ENCODE results near the gene CDPF1.
"Not testable (repeated sequence)": the region's sequence is repeated elsewhere in the genome, so short reads cannot be mapped to it uniquely, and the experiment has no call there.

Gene CDPF1

DNA sequence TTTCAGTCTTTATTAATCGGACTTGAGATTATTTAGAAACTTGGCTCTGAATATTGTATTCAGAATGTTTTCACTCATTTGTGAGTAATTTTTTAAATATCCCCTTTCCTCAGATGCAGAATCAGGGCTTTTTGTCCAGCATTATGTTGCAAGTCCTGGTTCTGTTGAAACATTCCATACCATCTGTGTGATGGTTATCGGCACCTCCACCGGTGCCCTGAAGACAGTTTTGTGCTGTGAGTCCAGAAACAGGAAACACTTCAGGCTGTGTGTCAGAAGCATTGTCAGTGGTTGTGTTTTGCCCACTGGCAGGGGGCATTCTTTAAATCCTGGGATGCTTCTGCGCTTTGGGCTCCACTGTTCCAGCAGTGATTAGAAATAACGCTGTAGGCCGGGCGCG is 20.4 kb downstream of the CDPF1 start:
- ATAC-seq (no peak), DNase-seq (no peak)
- H3K27me3 Mint-ChIP-seq: no peaks in the 10 kb centered on the region
- no peak overlapping the region for H3K4me3 Mint-ChIP-seq
- H3K9me3 Mint-ChIP-seq: no peaks in the 10 kb centered on the region
- no peak overlapping the region for H3K27ac Mint-ChIP-seq
- no peaks in the 10 kb centered on the region for H3K4me1 Mint-ChIP-seq

DNA sequence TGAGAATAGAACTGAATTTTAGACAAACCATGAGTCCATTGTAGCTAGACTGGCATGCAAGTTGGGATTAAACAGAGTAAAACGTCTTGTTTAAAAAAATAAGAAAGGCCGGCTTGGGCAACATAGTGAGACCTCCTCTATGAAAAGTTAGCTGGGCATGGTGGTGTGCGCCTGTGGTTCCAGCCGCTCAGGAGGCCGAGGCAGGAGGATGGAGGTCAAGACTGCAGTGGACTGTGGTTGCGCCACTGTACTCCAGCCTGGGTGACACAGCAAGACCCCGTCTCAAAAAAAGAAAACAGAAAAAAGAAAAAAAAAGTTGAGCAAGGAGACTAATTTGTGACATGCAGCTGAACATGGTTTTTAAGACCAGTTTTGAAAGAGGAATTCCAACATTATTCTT is 23.5 kb downstream of the CDPF1 start:
- Mint-ChIP-seq H3K27me3 (no peaks in the 10 kb centered on the region), H3K9me3 (no peaks in the 10 kb centered on the region), H3K27ac (no peak overlapping the region), H3K4me3 (no peak overlapping the region), H3K4me1 (no peaks in the 10 kb centered on the region)
- ATAC-seq: no peak
- DNase-seq: no peak

DNA sequence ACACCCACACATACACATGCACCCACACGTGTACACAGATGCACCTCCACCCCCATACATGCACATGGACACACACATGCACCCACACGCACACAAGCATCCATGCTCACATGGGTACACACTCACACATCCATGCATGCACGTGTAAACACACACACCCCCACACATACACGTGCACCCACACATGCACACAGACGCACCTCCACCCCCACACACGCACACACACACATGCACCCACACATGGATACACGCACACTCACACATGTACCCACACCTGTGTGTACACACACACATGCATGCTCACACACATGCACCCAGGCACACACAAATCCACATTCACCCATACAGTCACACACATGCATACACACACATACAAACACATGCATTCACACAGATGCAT is 24.5 kb downstream of the CDPF1 start:
- Mint-ChIP-seq H3K9me3 (no peaks in the 10 kb centered on the region), H3K4me3 (no peak overlapping the region), H3K4me1 (peaks cover 8% of the 10 kb centered on the region), H3K27ac (no peak overlapping the region), H3K27me3 (no peaks in the 10 kb centered on the region)
- ATAC-seq (no peak), DNase-seq (no peak)

DNA sequence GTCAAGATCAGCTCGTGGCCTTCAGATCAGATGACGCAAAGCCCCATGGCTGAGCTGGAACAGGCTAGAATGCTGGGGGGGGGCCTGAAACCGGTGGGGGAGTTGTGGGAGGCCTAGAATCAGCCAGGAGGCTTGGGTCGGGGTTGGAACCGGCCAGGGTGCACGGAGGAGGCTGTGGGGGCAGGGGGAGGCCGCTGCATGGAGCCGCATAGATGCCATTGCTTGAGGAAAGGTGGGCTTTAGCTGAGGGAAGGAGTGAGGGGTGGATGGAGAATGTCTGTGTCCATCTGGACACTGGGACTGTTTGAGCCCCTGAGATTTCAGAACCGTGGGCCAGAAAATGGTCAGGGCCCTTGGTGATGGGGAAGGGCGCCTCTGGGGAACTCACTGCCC is 25.2 kb downstream of the CDPF1 start:
- H3K27me3 Mint-ChIP-seq: no peaks in the 10 kb centered on the region
- H3K27ac Mint-ChIP-seq: no peak overlapping the region
- H3K4me1 Mint-ChIP-seq: peaks cover 12% of the 10 kb centered on the region
- H3K4me3 Mint-ChIP-seq: no peak overlapping the region
- ATAC-seq (no peak), DNase-seq (no peak)
- H3K9me3 Mint-ChIP-seq: no peaks in the 10 kb centered on the region

DNA sequence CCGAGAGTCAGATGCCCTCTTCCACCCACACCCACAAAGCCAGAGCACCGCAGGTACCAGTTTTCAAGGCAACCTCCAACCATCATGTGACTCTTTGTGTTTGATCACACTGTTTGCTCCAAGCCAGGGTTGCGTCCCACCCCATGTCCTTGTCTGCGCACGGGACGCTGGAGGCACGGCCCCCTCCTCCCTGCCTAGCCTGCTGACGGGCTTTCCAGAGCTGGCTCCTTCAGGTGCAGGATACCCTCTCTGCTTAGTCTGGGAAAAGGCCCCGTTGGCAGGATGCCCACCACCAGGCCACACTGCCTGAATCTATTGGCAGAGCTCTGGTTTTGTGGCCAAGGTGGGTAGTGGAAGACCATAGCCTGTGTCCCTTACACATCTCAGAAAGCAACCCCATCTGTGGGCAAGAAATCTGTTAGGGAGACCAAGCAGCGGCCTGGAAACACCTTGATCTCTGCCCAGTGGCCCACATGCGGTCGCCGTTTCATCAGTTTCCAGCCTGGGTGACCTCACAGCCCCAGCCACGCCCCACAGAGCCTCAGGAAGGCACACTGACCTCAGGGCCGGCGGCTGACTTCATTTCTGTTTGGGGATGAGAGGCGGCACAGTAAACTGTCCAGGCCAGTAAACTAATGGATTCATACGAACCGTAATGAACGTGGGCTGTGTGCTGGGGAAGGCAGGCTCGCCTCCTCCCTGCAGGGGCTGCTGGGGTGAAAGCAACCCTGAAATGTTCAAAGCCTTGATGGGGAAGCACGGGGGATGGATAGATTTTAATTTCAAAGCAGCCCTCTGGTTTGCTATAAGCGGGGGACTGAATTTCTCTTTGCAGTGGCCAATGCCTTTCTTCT is 25.8 kb downstream of the CDPF1 start:
- Mint-ChIP-seq H3K27me3 (no peaks in the 10 kb centered on the region), H3K4me3 (no peak overlapping the region), H3K4me1 (peaks cover 18% of the 10 kb centered on the region), H3K27ac (peak overlapping the region in 1 of 2 donors; percentile 63), H3K9me3 (no peaks in the 10 kb centered on the region)
- DNase-seq: no peak
- no peak for ATAC-seq

DNA sequence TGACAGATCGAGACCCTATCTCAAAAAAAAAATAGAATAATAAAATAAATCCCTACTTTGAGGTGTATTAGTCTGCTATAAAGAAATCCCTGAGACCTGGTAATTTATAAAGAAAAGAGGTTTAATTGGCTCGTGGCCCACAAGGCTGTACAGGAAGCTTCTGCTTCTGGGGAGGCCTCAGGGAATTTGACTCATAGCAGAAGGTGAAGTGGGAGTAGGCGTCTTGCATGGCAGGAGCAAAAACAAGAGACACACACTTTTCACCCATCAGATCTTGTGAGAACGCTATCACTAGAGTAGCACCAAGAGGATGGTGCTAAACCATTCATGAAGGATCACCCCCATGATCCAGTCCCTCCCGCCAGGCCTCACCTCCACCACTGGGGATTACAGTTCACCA is 29.2 kb downstream of the CDPF1 start:
- ATAC-seq: no peak
- Mint-ChIP-seq H3K27ac (no peak overlapping the region), H3K27me3 (no peaks in the 10 kb centered on the region), H3K4me3 (no peak overlapping the region), H3K9me3 (no peaks in the 10 kb centered on the region), H3K4me1 (peaks cover 19% of the 10 kb centered on the region)
- no peak for DNase-seq

DNA sequence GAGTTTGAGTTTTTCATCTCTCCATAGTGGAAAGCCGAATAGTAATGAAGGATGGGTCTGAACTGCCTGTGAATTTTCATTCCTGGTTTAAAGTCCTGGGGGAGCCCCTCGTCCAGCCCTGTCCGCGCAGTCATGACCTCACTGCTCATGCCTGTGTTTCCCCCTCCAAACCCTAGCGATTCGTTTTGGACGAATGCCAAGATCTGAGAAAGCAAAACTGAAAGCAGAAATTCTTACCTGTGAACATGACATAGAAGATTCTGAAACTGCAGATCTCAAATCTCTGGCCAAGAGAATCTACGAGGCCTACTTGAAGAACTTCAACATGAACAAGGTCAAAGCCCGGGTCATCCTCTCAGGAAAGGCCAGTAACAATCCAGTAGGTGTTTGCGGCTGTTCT is 30.5 kb downstream of the CDPF1 start:
- Mint-ChIP-seq H3K27ac (no peak overlapping the region), H3K9me3 (no peaks in the 10 kb centered on the region), H3K27me3 (no peaks in the 10 kb centered on the region), H3K4me3 (no peak overlapping the region), H3K4me1 (peaks cover 19% of the 10 kb centered on the region)
- DNase-seq (no peak), ATAC-seq (no peak)

DNA sequence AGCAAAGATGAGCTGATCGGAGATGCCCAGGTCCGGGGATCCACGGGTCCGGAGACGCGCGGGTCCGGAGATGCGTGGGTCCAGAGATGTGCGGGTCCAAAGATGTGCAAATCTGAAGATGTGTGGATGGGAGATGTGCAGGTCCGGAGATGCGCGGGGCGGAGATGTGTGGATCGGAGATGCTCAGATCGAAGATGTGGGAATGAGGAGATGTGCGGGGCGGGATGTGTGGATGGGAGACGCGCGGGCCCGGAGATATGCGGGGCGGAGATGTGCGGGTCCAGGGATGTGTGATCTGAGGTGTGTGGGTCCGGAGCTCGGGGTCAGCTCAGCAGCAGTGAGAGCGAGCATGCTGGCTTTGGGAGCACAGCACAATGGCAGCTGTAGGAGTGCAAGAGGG is 35.5 kb downstream of the CDPF1 start:
- Mint-ChIP-seq H3K9me3 (peaks cover under 1 to 2% of the 10 kb centered on the region in 2 donors), H3K27me3 (no peaks in the 10 kb centered on the region), H3K4me1 (peaks cover 5% of the 10 kb centered on the region), H3K4me3 (no peak overlapping the region), H3K27ac (no peak overlapping the region)
- ATAC-seq: no peak
- no peak for DNase-seq

DNA sequence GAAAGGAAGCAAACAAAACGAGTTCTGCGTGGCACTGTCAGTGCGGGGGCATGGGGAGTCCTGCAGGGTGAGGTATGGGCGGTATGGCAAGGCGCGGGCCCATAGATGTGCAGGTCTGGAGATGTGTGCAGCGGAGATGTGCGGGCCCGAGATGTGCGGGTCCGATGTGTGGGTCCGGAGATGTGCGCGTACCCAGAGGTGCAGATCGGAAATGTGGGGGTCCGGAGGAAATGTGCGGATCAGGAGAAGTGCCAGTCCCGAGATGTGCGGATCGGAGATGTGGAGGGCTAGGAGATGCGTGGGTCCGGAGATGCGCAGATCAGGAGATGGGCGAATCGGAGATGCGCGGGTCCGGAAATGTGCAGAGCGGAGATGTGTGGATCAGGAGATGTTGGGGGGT is 35.9 kb downstream of the CDPF1 start:
- peaks cover under 1% of the 10 kb centered on the region for H3K4me1 Mint-ChIP-seq
- no peaks in the 10 kb centered on the region for H3K27me3 Mint-ChIP-seq
- no peak overlapping the region for H3K4me3 Mint-ChIP-seq
- no peak for ATAC-seq
- no peak for DNase-seq
- peak overlapping the region; percentile 27 to 88 for H3K27ac Mint-ChIP-seq
- peaks cover 5 to 7% of the 10 kb centered on the region in 2 donors for H3K9me3 Mint-ChIP-seq

DNA sequence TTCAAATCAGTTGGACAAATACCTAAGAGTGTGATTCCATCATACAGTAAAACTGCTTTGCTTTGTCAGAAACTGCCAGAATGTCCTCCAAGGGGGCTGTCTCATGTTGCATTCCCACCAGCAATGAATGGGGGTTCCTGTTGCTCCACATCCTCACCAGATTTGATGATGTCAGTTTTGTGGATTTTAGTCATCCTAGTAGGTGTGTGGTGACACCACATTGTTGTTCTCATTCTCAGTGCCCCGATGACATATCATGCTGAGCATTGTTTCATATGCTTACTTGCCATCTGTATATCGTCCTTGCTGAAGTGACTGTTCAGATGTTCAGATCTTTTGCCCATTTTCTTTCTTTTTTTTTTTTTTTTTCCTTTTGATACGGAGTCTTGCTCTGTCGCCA is 37.0 kb downstream of the CDPF1 start:
- ATAC-seq (peak; percentile 95), DNase-seq (peak in 1 of 2 donors; percentile 38)
- Mint-ChIP-seq H3K4me3 (no peak overlapping the region), H3K9me3 (peaks cover 13 to 16% of the 10 kb centered on the region in 2 donors), H3K27ac (no peak overlapping the region), H3K4me1 (no peaks in the 10 kb centered on the region), H3K27me3 (no peaks in the 10 kb centered on the region)

DNA sequence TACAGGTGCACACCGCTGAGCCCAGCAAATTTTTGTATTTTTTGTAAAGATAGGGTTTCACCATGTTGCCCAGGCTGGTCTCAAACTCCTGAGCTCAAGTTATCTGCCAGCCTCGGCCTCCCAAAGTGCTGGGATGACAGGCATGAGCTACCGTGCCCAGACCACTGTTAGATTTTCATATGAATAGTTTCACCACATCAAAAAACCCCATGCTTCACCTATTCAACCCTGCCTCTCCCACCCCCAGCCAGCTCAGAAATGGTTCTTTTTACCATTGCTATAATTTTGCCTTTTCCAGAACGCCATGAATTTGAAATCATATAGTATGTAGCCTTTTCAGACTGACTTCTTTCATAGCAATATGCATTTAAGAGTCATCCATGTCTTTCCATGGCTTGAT is 37.9 kb downstream of the CDPF1 start:
- Mint-ChIP-seq H3K4me1 (no peaks in the 10 kb centered on the region), H3K27me3 (no peaks in the 10 kb centered on the region), H3K27ac (no peak overlapping the region), H3K9me3 (peaks cover 13 to 16% of the 10 kb centered on the region in 2 donors), H3K4me3 (no peak overlapping the region)
- ATAC-seq (peak; percentile 72), DNase-seq (peak in 1 of 2 donors; percentile 24)

DNA sequence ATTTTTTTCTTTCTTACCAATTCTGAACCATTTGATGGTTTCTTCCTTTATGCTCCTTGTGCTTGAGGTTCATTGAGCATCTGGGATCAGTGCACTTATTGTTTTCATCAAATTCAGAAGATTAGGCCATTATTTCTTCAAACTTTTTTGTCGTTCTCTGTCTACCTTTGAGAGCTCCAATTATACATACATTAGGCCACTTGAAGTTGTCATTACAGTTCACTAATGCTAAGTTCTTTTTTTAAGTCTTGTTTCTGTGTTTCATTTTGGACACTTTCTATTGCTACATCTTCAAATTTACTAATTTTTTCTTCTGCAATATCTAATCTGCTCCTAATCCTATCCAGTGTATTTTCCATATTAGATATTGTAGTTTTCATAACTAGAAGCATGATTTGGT is 40.8 kb downstream of the CDPF1 start:
- ATAC-seq (no peak), DNase-seq (no peak)
- no peak overlapping the region for H3K4me3 Mint-ChIP-seq
- no peak overlapping the region for H3K27ac Mint-ChIP-seq
- H3K27me3 Mint-ChIP-seq: no peaks in the 10 kb centered on the region
- no peaks in the 10 kb centered on the region for H3K4me1 Mint-ChIP-seq
- H3K9me3 Mint-ChIP-seq: peaks cover 18 to 22% of the 10 kb centered on the region in 2 donors

DNA sequence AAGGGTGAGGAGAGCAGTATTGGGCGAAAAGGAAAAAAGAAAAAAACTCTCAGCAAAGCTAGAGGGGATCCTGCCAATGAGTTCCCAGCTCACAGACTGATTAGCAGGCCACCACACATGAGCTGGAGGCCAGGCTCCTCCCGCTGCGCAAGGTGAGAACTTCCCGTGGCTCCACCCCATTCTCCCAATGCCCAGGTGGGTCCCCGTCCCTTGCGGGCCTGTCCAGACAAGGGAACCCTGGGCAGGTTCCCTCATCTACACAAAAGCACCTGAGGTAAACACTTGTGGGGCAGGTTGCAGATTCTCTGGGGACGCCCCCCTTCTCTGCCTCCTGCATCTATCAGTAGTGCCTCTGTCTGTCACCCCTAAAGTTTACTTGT is 46.5 kb downstream of the CDPF1 start:
- Mint-ChIP-seq H3K4me3 (no peak overlapping the region), H3K9me3 (peaks cover 7 to 10% of the 10 kb centered on the region in 2 donors), H3K4me1 (no peaks in the 10 kb centered on the region), H3K27ac (no peak overlapping the region), H3K27me3 (no peaks in the 10 kb centered on the region)
- ATAC-seq (no peak), DNase-seq (no peak)

DNA sequence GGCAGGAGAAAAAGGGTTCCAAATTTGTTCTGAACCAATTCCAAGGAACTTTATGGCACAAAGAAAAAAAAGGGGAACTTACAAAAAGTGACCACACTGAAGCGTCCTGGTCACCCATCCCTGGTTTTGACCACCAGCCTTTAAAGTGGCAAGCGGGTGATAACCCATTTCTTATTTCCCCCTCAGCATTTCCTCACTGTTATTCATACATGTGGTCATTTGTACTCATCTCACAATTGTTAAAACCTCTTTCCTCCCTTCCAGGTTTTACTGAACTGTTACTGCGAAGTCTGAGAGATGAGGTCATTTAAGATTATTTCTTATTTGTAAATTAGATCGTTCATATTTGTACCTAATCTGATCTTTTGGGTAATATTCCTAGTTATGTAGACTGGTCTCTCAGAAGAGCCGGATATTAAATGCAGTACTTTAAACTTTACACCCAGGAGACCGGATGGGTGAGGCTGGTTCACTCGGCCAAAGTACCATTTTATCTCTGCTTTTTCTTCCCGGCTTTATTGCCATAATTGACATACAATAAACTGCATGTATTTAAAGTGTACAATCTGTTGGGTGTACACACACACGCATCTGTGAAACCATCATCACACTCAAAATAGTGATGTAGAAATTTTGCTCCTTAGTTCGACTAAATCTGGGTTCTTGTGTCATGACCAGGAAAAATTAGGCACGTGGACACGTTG is 47.0 kb downstream of the CDPF1 start:
- H3K4me1 Mint-ChIP-seq: no peaks in the 10 kb centered on the region
- H3K27ac Mint-ChIP-seq: no peak overlapping the region
- no peaks in the 10 kb centered on the region for H3K27me3 Mint-ChIP-seq
- DNase-seq (no peak), ATAC-seq (no peak)
- H3K4me3 Mint-ChIP-seq: no peak overlapping the region
- H3K9me3 Mint-ChIP-seq: peaks cover 5 to 6% of the 10 kb centered on the region in 2 donors

DNA sequence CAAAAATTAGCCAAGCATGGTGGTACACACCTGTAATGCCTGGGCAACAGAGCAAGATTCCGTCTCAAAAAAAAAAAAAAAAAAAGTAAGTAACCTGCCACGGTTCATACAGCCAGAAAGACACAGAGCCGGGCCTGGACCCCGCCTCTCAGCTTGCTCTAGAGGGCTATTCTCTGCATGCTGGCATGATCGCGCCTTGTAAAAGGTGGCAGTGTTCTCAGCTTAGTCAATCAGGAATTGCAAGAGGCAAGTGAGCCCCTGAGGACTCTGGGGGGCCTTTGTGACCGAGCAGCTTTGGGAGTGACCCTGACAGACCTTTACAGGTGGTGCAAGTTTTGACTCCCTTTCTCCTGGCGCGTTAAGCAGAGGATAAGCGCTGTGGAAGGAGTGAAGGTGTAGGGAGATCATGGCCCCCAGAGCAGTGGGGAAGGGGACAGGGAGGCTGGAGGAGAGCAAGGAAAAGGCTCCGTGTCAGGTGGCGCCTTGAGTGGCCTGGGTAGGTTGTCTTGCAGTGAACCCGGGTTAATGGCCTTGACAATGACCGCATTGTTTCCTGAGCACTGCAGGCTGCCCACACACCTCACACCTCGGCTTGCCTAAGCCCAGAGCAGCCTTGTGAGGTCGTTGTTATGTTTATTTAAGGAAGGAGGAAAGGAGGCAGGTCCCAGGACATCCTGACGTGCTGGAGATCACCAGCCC is 48.9 kb downstream of the CDPF1 start:
- ATAC-seq (no peak), DNase-seq (no peak)
- no peak overlapping the region for H3K27ac Mint-ChIP-seq
- no peaks in the 10 kb centered on the region for H3K27me3 Mint-ChIP-seq
- H3K4me3 Mint-ChIP-seq: no peak overlapping the region
- H3K4me1 Mint-ChIP-seq: peaks cover 5% of the 10 kb centered on the region
- peaks cover 5 to 6% of the 10 kb centered on the region in 2 donors for H3K9me3 Mint-ChIP-seq

DNA sequence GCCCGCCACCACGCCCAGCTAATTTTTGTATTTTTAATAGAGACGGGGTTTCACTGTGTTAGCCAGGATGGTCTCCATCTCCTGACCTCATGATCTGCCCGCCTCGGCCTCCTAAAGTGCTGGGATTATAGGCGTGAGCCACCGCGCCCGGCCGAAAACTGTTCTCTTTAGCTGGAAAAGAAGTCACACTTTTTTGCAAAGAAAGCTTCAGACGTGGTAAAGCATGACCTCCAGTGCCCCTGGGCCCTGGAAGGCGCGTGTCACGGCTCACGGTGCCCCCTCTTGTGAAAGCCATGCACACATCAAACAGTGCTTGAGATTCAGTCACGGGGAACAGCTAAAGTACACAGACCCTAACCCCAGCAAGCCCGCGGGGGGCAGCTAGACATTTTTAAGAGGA is 51.3 kb downstream of the CDPF1 start:
- not testable (repeated sequence) for ATAC-seq, H3K27me3 Mint-ChIP-seq, H3K4me3 Mint-ChIP-seq, H3K9me3 Mint-ChIP-seq, H3K27ac Mint-ChIP-seq, DNase-seq
- peaks cover 14% of the 10 kb centered on the region for H3K4me1 Mint-ChIP-seq
